Caco-2 (cell line): ENCODE measurements around the gene REELD1. TPM values are rescaled to one million over a fixed set of nuclear protein-coding genes. Genes with fewer than 3 reads are reported as not detected.

ENCODE experiments used
- BruUV-seq: library from RNA; stranded (reverse); fragments of 400-500 nt; replicated peaks from 2 replicates; lab custom pipeline; 2021; lab: Mats Ljungman, UMichigan
- CTCF ChIA-PET: fragments of 300-600 bp; sonication (Branson Sonifier 250); formaldehyde crosslinking; loops from one replicate; lab custom pipeline; 2022; ENCODE audit warnings: antibody characterized with exemption; lab: Charles Lee
- POLR2A ChIA-PET: fragments of 300-600 bp; sonication (Branson Sonifier 250); formaldehyde crosslinking; loops from one replicate; lab custom pipeline; 2022; ENCODE audit warnings: antibody characterized with exemption; lab: Charles Lee
- DNase-seq, 2 experiments: peaks; one replicate each; pipeline versions ENCODE4 v3.0.0 to v3.0.0-alpha.2; 2020 to 2022
- H3K27me3 ChIP-seq: replicated peaks from 2 replicates; pipeline ENCODE4 v1.6.0; 2011; ENCODE audit warnings: low read length; ENCODE audit not compliant: control insufficient read depth, insufficient read depth
- H3K36me3 ChIP-seq: 2 replicates; pipeline ENCODE4 v1.5.1; 2011; ENCODE audit warnings: low read length; ENCODE audit not compliant: control insufficient read depth, insufficient read depth
- H3K4me1 ChIP-seq: fragments of 250-450 bp; sonication (Bioruptor Pico); 2 replicates; pipeline ENCODE4 v1.5.1; 2020; ENCODE audit warnings: mild to moderate bottlenecking
- H3K4me3 ChIP-seq: 2 replicates; pipeline ENCODE4 v1.5.1; 2011; ENCODE audit warnings: low read depth, mild to moderate bottlenecking, control low read depth, low read length
- H3K9me3 ChIP-seq: fragments of 250-450 bp; sonication (Bioruptor Pico); 2 replicates; pipeline ENCODE4 v1.5.1; 2020; ENCODE audit warnings: mild to moderate bottlenecking, moderate library complexity
- H3K27ac Mint-ChIP-seq: one replicate; pipeline ENCODE4 v1.8.0; 2022; ENCODE audit warnings: mixed read lengths; ENCODE audit not compliant: unreplicated experiment
- H3K27me3 Mint-ChIP-seq: one replicate; pipeline ENCODE4 v1.8.0; 2022; ENCODE audit warnings: mixed read lengths; ENCODE audit not compliant: insufficient read depth, unreplicated experiment
- H3K36me3 Mint-ChIP-seq: one replicate; pipeline ENCODE4 v1.8.0; 2022; ENCODE audit warnings: mild to moderate bottlenecking, mixed read lengths; ENCODE audit not compliant: insufficient read depth, unreplicated experiment
- H3K4me1 Mint-ChIP-seq: one replicate; pipeline ENCODE4 v1.8.0; 2022; ENCODE audit warnings: low read depth, mixed read lengths; ENCODE audit not compliant: unreplicated experiment
- H3K4me3 Mint-ChIP-seq: one replicate; pipeline ENCODE4 v1.8.0; 2022; ENCODE audit warnings: mild to moderate bottlenecking, moderate library complexity, mixed read lengths; ENCODE audit not compliant: unreplicated experiment
- H3K9me3 Mint-ChIP-seq: one replicate; pipeline ENCODE4 v1.8.0; 2022; ENCODE audit warnings: mixed read lengths; ENCODE audit not compliant: unreplicated experiment
- CTCF ChIP-seq, 2 experiments: fragments of 200-600 bp in 1 of 2; IDR thresholded peaks; 1 replicate in 1 of 2; 2 replicates in 1 of 2; pipeline versions ENCODE4 v1.5.1 to v1.8.0; 2011 to 2022; ENCODE audit warnings: antibody characterized with exemption in 1 of 2, control low read depth in 1 of 2, inconsistent platforms in 1 of 2, low read depth in 1 of 2, low read length in 1 of 2, mild to moderate bottlenecking in 1 of 2, moderate library complexity in 1 of 2; ENCODE audit not compliant: insufficient read depth in 1 of 2, severe bottlenecking in 1 of 2, unreplicated experiment in 1 of 2
- intact Hi-C: fragments of 100-400 bp; cut with micrococcal nuclease; formaldehyde crosslinking; loops from one replicate; pipeline ENCODE4 v1.10.0; 2022; ENCODE audit not compliant: unreplicated experiment
- total RNA-seq: library from RNA; stranded (reverse); gene quantifications from 2 replicates; pipeline ENCODE4 v1.2.3, GENCODE V29; 2022

The REELD1 gene
- total RNA-seq, 1 experiment from 2014 or later = not detected

- DNase-seq = no peak
- H3K4me3 Mint-ChIP-seq = no peak overlapping the region
- H3K36me3 Mint-ChIP-seq = peaks cover 23% of the 10 kb centered on the region
- H3K4me1 Mint-ChIP-seq = peaks cover 6% of the 10 kb centered on the region
- BruUV-seq = no TSS peak
- Histone ChIP-seq H3K4me3 (no peak overlapping the region), H3K4me1 (no peaks in the 10 kb centered on the region), H3K36me3 (no peaks in the 10 kb centered on the region), H3K27me3 (no peaks in the 10 kb centered on the region), H3K9me3 (no peaks in the 10 kb centered on the region)
- CTCF ChIA-PET = no interaction called here
- no peaks in the 10 kb centered on the region for H3K9me3 Mint-ChIP-seq
- TF ChIP-seq CTCF (IDR thresholded peaks at IDR 0.05; ENCODE audit: insufficient read depth in 1 of 2, low read depth in 1 of 2, low read length in 1 of 2, severe bottlenecking in 1 of 2, unreplicated experiment in 1 of 2) = no peak
- no peak overlapping the region for H3K27ac Mint-ChIP-seq
- intact Hi-C loops = no loop called here
- H3K27me3 Mint-ChIP-seq = no peaks in the 10 kb centered on the region
- POLR2A ChIA-PET = no interaction called here
Observed at GRCh38 chr4:146183209-146183608, 31.1 kb upstream of the REELD1 start.

- H3K4me1 ChIP-seq = no peaks in the 10 kb centered on the region
- H3K4me3 ChIP-seq = no peak overlapping the region
- POLR2A ChIA-PET = no interaction called here
- no peaks in the 10 kb centered on the region for H3K27me3 ChIP-seq
- no peaks in the 10 kb centered on the region for H3K9me3 Mint-ChIP-seq
- DNase-seq = no peak
- CTCF ChIA-PET = no interaction called here
- H3K4me3 Mint-ChIP-seq = no peak overlapping the region
- H3K36me3 Mint-ChIP-seq = peaks cover 21% of the 10 kb centered on the region
- no peaks in the 10 kb centered on the region for H3K9me3 ChIP-seq
- BruUV-seq = no TSS peak
- peaks cover 1% of the 10 kb centered on the region for H3K4me1 Mint-ChIP-seq
- no peaks in the 10 kb centered on the region for H3K27me3 Mint-ChIP-seq
- TF ChIP-seq CTCF (IDR thresholded peaks at IDR 0.05; ENCODE audit: insufficient read depth in 1 of 2, low read depth in 1 of 2, low read length in 1 of 2, severe bottlenecking in 1 of 2, unreplicated experiment in 1 of 2) = no peak
- intact Hi-C loops = no loop called here
- H3K36me3 ChIP-seq = 0 out of 2 replicates have a peak, but pooled peaks cover 2% of the 10 kb centered on the region
- H3K27ac Mint-ChIP-seq = no peak overlapping the region
Observed at GRCh38 chr4:146186041-146186440, 28.3 kb upstream of the REELD1 start.

GRCh38 chr4:146186596-146186995, 27.7 kb upstream of the REELD1 start:
- DNase-seq = no peak
- Histone ChIP-seq H3K9me3 (no peaks in the 10 kb centered on the region), H3K4me1 (peaks cover 3% of the 10 kb centered on the region; the same call in 1 of the 2 replicates), H3K4me3 (no peak overlapping the region), H3K36me3 (0 out of 2 replicates have a peak, but pooled peaks cover 2% of the 10 kb centered on the region), H3K27me3 (no peaks in the 10 kb centered on the region)
- H3K9me3 Mint-ChIP-seq = no peaks in the 10 kb centered on the region
- ChIA-PET POLR2A (no interaction called here), CTCF (no interaction called here)
- TF ChIP-seq CTCF (IDR thresholded peaks at IDR 0.05; ENCODE audit: insufficient read depth in 1 of 2, low read depth in 1 of 2, low read length in 1 of 2, severe bottlenecking in 1 of 2, unreplicated experiment in 1 of 2) = no peak
- no peak overlapping the region for H3K4me3 Mint-ChIP-seq
- no peak overlapping the region for H3K27ac Mint-ChIP-seq
- peaks cover 21% of the 10 kb centered on the region for H3K36me3 Mint-ChIP-seq
- peaks cover 7% of the 10 kb centered on the region for H3K4me1 Mint-ChIP-seq
- BruUV-seq = no TSS peak
- intact Hi-C loops = no loop called here
- no peaks in the 10 kb centered on the region for H3K27me3 Mint-ChIP-seq
